PC-3 (cell line): ENCODE measurements around the gene TNS3. TPM values are rescaled to one million over a fixed set of nuclear protein-coding genes. Genes with fewer than 3 reads are reported as not detected.

ENCODE experiments used
- ATAC-seq: fragments of 200-7000 bp; cut with Tn5 transposase; 2 replicates; pipeline ENCODE4 v1.9.1; 2020; ENCODE audit warnings: mild to moderate bottlenecking, moderate library complexity
- BruUV-seq: library from RNA; stranded (reverse); fragments of 400-500 nt; replicated peaks from 2 replicates; lab custom pipeline; 2021; lab: Mats Ljungman, UMichigan
- CTCF ChIA-PET: fragments of 300-600 bp; sonication (Branson Sonifier 250); formaldehyde crosslinking; loops from one replicate; lab custom pipeline; 2022; ENCODE audit warnings: antibody characterized with exemption; lab: Charles Lee
- POLR2A ChIA-PET: fragments of 300-600 bp; sonication (Branson Sonifier 250); formaldehyde crosslinking; loops from one replicate; lab custom pipeline; 2022; ENCODE audit warnings: antibody characterized with exemption; ENCODE audit not compliant: unreplicated experiment; lab: Charles Lee
- DNase-seq: peaks from one replicate; pipeline ENCODE4 v3.0.0-alpha.2; 2015
- H2AFZ ChIP-seq: fragments of 300-600 bp; sonication (generic); 2 replicates; pipeline ENCODE4 v1.6.0; 2016; ENCODE audit warnings: antibody characterized with exemption, low read length
- H3F3A ChIP-seq: fragments of 300-600 bp; sonication (generic); one replicate; pipeline ENCODE4 v1.6.0; 2017; ENCODE audit warnings: antibody characterized with exemption, low read length, control low read depth, mild to moderate bottlenecking; ENCODE audit not compliant: unreplicated experiment
- H3K27ac ChIP-seq: fragments of 300-600 bp; sonication (generic); 2 replicates; pipeline ENCODE4 v1.5.1; 2016; ENCODE audit warnings: mild to moderate bottlenecking, low read length
- H3K27me3 ChIP-seq: fragments of 300-600 bp; sonication (generic); 2 replicates; pipeline ENCODE4 v1.6.1; 2016; ENCODE audit warnings: low read length, mixed read lengths
- H3K36me3 ChIP-seq: fragments of 300-600 bp; sonication (generic); 2 replicates; pipeline ENCODE4 v1.6.1; 2016; ENCODE audit warnings: low read depth, mixed run types, low read length, mixed read lengths
- H3K4me1 ChIP-seq: fragments of 300-600 bp; sonication (generic); 2 replicates; pipeline ENCODE4 v1.5.1; 2016; ENCODE audit warnings: low read length; ENCODE audit not compliant: insufficient read depth
- H3K4me2 ChIP-seq: fragments of 300-600 bp; sonication (generic); 2 replicates; pipeline ENCODE4 v1.6.0; 2016; ENCODE audit warnings: low read length
- H3K4me3 ChIP-seq: fragments of 300-600 bp; sonication (generic); 2 replicates; pipeline ENCODE4 v1.5.1; 2016; ENCODE audit warnings: mild to moderate bottlenecking, low read length, mixed read lengths
- H3K79me2 ChIP-seq: fragments of 300-600 bp; sonication (generic); 2 replicates; pipeline ENCODE4 v1.6.1; 2017; ENCODE audit warnings: low read length, mixed read lengths
- H3K9ac ChIP-seq: fragments of 300-600 bp; sonication (generic); 2 replicates; pipeline ENCODE4 v1.6.0; 2016; ENCODE audit warnings: mild to moderate bottlenecking, low read length
- H3K9me2 ChIP-seq: fragments of 300-600 bp; sonication (generic); replicated peaks from 2 replicates; pipeline ENCODE4 v1.6.1; 2016; ENCODE audit warnings: mixed run types, low read length, mixed read lengths
- H3K9me3 ChIP-seq: fragments of 300-600 bp; sonication (generic); 2 replicates; pipeline ENCODE4 v1.6.1; 2016; ENCODE audit warnings: low read length, mixed read lengths
- H4K20me1 ChIP-seq: fragments of 300-600 bp; sonication (generic); 2 replicates; pipeline ENCODE4 v1.6.1; 2016; ENCODE audit warnings: low read length, mixed read lengths
- EZH2 ChIP-seq: fragments of 300-600 bp; sonication (generic); IDR thresholded peaks from one replicate; pipeline ENCODE4 v1.6.1; 2017; ENCODE audit warnings: antibody characterized with exemption, mild to moderate bottlenecking, low read length; ENCODE audit not compliant: unreplicated experiment
- EZH2phosphoT487 ChIP-seq: fragments of 300-600 bp; sonication (generic); IDR thresholded peaks from 2 replicates; pipeline ENCODE4 v1.6.1; 2018; ENCODE audit warnings: mild to moderate bottlenecking, antibody characterized with exemption, low read length, borderline replicate concordance
- intact Hi-C: fragments of 100-400 bp; cut with micrococcal nuclease; formaldehyde crosslinking; loops from 2 replicates; pipeline ENCODE4 v1.9.0; 2023
- total RNA-seq: library from RNA; depleted of rRNA; stranded (reverse); fragments of >200 nt; gene quantifications from 2 replicates; pipeline ENCODE4 v1.2.3, GENCODE V29; 2014
- TF ChIP-seq, protein P1 (sequence below): fragments of 300-600 bp; sonication (generic); conservative IDR thresholded peaks from 2 replicates; pipeline ENCODE4 v1.5.1; 2017; ENCODE audit warnings: antibody characterized with exemption, low read depth, mild to moderate bottlenecking, low read length

The TNS3 gene
- total RNA-seq, 1 experiment from 2014 or later = 72.3 TPM

DNA sequence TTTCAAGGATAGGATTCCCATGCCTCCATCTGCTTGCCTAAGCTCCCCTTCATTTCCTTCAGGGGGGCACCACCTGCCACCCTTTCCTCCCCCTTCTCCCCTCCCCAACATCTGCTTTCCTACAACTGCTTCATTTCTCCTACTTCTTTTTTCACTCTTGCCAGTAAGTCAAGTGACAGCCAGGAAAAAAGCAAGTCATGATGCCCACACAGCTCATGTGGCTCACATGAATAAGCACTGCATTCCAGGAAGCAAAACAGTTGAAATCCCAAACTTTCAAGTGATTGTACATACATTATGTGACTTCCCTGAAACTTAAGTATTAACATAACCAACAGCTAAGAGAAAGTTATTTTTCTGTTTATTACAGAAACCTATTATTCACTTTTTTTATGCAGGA, 78.6 kb downstream of the TNS3 start:
- Histone ChIP-seq H3F3A (no peaks in the 10 kb centered on the region), H3K79me2 (peaks cover 45% of the 10 kb centered on the region; the same call in 1 of the 2 replicates), H3K4me1 (no peaks in the 10 kb centered on the region), H3K9me3 (no peaks in the 10 kb centered on the region), H3K27ac (no peak overlapping the region), H3K9me2 (no peaks in the 10 kb centered on the region), H2AFZ (no peak overlapping the region), H3K9ac (no peak overlapping the region), H3K36me3 (peaks cover 13% of the 10 kb centered on the region), H3K27me3 (no peaks in the 10 kb centered on the region), H4K20me1 (0 out of 2 replicates have a peak, but pooled peaks cover 5% of the 10 kb centered on the region), H3K4me2 (no peak overlapping the region), H3K4me3 (no peak overlapping the region)
- intact Hi-C loops = no loop called here
- ChIA-PET POLR2A (interaction anchor here (0.6 kb wide), 1 partner anchor 50 kb away, joined by 3 read pairs; no protein-coding TSS in a partner anchor), CTCF (no interaction called here)
- DNase-seq (no peak), ATAC-seq (no peak)
- BruUV-seq = no TSS peak
- no peak for TF ChIP-seq EZH2
- TF ChIP-seq, protein P1, sequence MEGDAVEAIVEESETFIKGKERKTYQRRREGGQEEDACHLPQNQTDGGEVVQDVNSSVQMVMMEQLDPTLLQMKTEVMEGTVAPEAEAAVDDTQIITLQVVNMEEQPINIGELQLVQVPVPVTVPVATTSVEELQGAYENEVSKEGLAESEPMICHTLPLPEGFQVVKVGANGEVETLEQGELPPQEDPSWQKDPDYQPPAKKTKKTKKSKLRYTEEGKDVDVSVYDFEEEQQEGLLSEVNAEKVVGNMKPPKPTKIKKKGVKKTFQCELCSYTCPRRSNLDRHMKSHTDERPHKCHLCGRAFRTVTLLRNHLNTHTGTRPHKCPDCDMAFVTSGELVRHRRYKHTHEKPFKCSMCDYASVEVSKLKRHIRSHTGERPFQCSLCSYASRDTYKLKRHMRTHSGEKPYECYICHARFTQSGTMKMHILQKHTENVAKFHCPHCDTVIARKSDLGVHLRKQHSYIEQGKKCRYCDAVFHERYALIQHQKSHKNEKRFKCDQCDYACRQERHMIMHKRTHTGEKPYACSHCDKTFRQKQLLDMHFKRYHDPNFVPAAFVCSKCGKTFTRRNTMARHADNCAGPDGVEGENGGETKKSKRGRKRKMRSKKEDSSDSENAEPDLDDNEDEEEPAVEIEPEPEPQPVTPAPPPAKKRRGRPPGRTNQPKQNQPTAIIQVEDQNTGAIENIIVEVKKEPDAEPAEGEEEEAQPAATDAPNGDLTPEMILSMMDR = no peak
- TF ChIP-seq EZH2phosphoT487 = no peak

DNA sequence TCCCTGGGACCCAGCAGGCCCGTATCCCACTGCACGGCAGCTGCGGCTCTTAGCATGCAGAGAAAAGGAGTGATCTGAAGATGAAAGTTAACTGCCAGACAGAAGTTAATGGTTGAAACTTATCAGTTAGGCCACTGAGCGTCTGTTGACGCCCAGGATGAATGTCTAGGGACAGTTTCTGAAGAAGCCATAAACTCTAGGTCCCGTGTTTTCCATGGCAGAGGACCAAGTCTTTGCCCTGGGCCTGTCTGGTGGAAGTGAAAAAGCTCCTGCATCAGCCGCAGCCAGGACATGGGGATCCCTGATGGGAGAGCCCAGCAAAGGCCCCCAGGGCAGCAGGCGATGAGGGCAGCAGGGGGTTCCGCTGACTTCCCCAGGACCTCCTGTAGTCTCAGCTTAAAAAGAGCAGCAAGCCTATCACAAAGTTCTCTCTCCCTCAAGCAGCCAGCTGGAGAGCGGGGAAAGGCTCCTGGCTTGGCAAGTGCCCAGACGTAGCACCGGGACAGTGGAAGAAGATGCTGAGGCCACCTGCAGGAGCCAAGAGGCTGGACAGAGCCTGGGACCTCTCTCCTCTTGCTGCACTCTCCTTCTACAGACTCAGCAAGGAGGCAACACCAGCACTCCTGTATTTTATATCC, 79.6 kb downstream of the TNS3 start:
- Histone ChIP-seq H3K4me3 (no peak overlapping the region), H3K9me2 (no peaks in the 10 kb centered on the region), H3F3A (no peaks in the 10 kb centered on the region), H3K27me3 (no peaks in the 10 kb centered on the region), H3K27ac (no peak overlapping the region), H3K4me1 (no peaks in the 10 kb centered on the region), H4K20me1 (0 out of 2 replicates have a peak, but pooled peaks cover 5% of the 10 kb centered on the region), H3K79me2 (peaks cover 47% of the 10 kb centered on the region; the same call in 1 of the 2 replicates), H3K4me2 (no peak overlapping the region), H3K9me3 (no peaks in the 10 kb centered on the region), H3K9ac (no peak overlapping the region), H2AFZ (no peak overlapping the region), H3K36me3 (peaks cover 13% of the 10 kb centered on the region)
- ATAC-seq = no peak
- ChIA-PET POLR2A (no interaction called here), CTCF (no interaction called here)
- BruUV-seq = no TSS peak
- TF ChIP-seq EZH2phosphoT487 = no peak
- TF ChIP-seq EZH2 = no peak
- TF ChIP-seq, protein P1 = no peak
- intact Hi-C loops = no loop called here
- DNase-seq = no peak

DNA sequence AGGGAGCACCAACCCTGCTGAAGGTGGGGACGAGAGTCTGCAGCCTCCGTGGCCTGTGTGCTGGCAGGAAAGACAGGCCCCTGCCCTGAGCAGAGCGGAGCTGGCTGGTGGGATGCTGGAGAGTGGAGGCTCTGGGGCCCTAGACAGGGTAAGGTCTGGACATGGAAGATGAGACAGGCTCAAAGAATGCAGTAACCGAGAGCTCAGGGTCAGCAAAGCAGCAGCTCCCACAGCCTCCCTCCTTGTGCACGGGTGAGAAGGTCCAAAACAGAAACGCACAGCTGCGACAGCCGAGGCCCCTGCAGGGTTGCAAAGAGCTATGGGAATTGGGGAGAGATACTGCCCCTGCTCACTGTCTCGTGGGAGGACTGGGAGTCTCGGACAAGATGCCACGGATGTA, 80.5 kb downstream of the TNS3 start:
- peaks cover 6% of the 10 kb centered on the region; the same call in 1 of the 2 replicates for H3K36me3 ChIP-seq
- H3K27ac ChIP-seq = no peak overlapping the region
- TF ChIP-seq, protein P1 = no peak
- no peak for TF ChIP-seq EZH2phosphoT487
- TF ChIP-seq EZH2 = no peak
- no TSS peak for BruUV-seq
- H3K4me2 ChIP-seq = no peak overlapping the region
- H3K4me3 ChIP-seq = no peak overlapping the region
- DNase-seq (no peak), ATAC-seq (no peak)
- H3K27me3 ChIP-seq = no peaks in the 10 kb centered on the region
- intact Hi-C loops = no loop called here
- no peaks in the 10 kb centered on the region for H3K9me2 ChIP-seq
- H3K4me1 ChIP-seq = no peaks in the 10 kb centered on the region
- 0 out of 2 replicates have a peak, but pooled peaks cover 5% of the 10 kb centered on the region for H4K20me1 ChIP-seq
- H3K9me3 ChIP-seq = no peaks in the 10 kb centered on the region
- H3K79me2 ChIP-seq = peaks cover 48% of the 10 kb centered on the region; the same call in 1 of the 2 replicates
- ChIA-PET CTCF (no interaction called here), POLR2A (no interaction called here)
- H2AFZ ChIP-seq = no peak overlapping the region
- no peaks in the 10 kb centered on the region for H3F3A ChIP-seq
- H3K9ac ChIP-seq = no peak overlapping the region
